ENCODE measurements around the gene ZNF629.

ZNF629 gene

DNA sequence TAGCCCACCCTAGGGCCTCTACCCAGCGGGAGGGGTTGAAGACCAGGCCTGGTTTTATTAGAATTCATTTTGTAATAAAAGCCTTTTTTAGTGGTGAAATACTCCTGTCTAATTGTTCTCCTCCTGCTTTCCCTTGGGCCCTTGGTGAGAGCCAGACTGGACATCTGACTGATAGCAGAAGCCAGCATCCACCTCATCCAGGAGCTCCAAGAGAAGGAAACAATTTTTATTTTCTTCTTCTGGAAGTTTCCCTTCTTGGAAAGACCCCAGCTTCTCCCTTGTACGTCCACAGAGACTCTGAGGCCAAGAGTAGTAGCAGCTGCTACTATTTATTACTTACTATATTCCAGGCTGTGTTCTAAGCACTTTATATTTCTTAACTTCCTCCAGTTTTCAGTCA is 42.8 kb downstream of the ZNF629 start:
- WGBS, result 91% methylated on average over 1 of the region's 2 CpGs
- no peaks in the 10 kb centered on the region for H3K9me3 ChIP-seq (ENCODE audit: insufficient read depth, low read depth, low read length)
- H3K27ac ChIP-seq (ENCODE audit: low read depth, low read length), result no peak overlapping the region
- H3K9ac ChIP-seq (ENCODE audit: low read depth, low read length), result no peak overlapping the region
- H3K27me3 ChIP-seq (ENCODE audit: insufficient read depth, low read length), result no peaks in the 10 kb centered on the region
- peaks cover 21% of the 10 kb centered on the region for H3K4me1 ChIP-seq (ENCODE audit: insufficient read depth, low read length)
- H3K4me3 ChIP-seq (ENCODE audit: low read length), result no peak overlapping the region
- H3K36me3 ChIP-seq (ENCODE audit: insufficient read depth, low read length), result peaks cover 36% of the 10 kb centered on the region

DNA sequence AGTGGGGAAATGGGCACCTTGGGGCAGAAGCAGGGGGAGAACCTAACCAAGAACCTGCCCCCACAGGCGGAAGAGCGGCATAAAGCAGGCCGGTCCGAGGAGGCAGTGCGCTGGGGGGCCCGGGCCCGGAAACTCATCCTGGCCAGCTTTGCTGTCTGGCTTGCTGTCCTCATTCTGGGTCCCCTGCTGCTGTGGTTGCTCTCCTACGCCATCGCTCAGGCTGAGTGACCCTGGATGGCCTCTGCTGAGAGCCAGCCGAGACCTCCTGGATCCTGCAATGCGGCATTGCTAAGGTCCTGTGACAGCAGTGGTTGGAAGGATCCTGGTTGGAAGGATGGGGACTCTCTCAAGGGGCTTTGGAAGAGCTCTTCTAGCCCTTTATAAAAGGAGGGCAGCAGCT is 43.3 kb downstream of the ZNF629 start:
- peaks cover 21% of the 10 kb centered on the region for H3K4me1 ChIP-seq (ENCODE audit: insufficient read depth, low read length)
- no peak overlapping the region for H3K9ac ChIP-seq (ENCODE audit: low read depth, low read length)
- 94% methylated on average over 11 of the region's 11 CpGs for WGBS
- H3K27me3 ChIP-seq (ENCODE audit: insufficient read depth, low read length), result no peaks in the 10 kb centered on the region
- H3K4me3 ChIP-seq (ENCODE audit: low read length), result no peak overlapping the region
- H3K36me3 ChIP-seq (ENCODE audit: insufficient read depth, low read length), result peaks cover 41% of the 10 kb centered on the region
- H3K9me3 ChIP-seq (ENCODE audit: insufficient read depth, low read depth, low read length), result no peaks in the 10 kb centered on the region
- H3K27ac ChIP-seq (ENCODE audit: low read depth, low read length), result no peak overlapping the region

DNA sequence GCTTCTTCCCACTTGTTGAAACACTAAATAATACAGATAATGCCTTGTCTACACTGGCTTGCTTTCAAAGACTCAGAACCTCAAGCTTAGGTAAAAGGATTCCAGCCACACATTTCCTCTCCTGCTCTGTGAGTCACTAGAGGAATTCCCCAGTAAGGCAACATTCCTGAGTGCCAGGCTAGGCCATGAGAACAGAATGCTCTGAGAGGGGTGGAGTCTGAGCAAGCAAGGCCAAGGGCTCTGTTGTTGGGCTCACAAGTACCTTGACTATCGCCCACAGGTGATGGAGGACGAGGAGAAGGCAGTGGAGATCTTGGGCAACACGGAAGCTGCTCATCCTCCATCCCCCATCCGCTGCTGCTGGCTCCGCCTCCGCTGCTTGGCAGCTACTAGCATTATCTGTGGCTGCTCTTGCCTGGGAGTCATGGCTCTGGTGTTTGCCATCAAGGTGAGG is 45.5 kb downstream of the ZNF629 start:
- WGBS, result 90% methylated on average over 6 of the region's 6 CpGs
- Histone ChIP-seq H3K4me3 (ENCODE audit: low read length) (peak overlapping the region; percentile 42; the same call in 1 of the 2 replicates), H3K36me3 (ENCODE audit: insufficient read depth, low read length) (peaks cover 63% of the 10 kb centered on the region), H3K27me3 (ENCODE audit: insufficient read depth, low read length) (no peaks in the 10 kb centered on the region), H3K9me3 (ENCODE audit: insufficient read depth, low read depth, low read length) (no peaks in the 10 kb centered on the region), H3K9ac (ENCODE audit: low read depth, low read length) (peak overlapping the region; percentile 46; the same call in 1 of the 2 replicates), H3K27ac (ENCODE audit: low read depth, low read length) (peak overlapping the region; percentile 45; the same call in 1 of the 2 replicates), H3K4me1 (ENCODE audit: insufficient read depth, low read length) (peaks cover 21% of the 10 kb centered on the region)

DNA sequence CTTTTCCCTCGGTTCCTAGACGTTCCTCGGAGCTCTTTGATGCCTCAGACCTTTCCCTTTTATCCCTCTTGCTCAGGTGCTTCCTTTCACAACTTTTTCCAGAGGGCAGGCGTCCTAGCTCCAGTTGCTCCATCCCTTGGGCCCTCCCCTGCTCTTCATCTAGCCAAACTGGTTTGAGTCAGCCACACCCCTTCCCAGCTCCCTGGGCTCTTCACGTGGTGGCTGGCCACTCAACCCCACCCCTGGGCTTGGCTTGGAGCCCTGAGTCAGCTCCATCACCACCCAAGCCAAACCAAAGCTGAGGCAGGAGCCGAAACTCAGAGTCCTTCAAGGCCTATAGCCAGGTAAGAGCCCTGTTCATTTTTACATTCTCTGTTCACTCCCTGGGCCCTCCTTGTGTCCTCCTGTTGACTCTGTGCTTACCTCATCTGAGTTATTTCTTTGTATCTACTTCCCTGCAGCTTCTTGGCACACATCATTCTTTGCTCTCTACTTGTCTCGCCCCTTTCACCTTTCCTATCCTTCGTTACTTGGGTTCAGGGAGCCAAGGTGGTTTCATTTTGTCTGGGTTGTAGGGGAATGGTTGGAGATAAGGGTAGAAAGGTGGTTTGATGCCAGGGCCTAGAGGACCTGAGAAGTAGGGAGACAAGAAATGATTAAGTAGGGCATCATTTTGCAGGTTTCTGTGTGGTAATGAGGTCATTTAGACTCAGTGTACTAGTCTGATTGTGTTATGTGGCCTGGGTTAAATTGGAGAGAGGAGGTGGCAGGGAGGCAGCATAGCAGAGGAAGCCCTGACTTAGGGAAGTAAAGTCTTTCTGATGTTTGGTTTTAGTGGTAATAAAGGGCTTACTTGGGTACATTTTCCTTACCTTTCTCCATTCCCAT is 46.4 kb downstream of the ZNF629 start:
- H3K9ac ChIP-seq (ENCODE audit: low read depth, low read length), result peak overlapping the region; percentile 46

DNA sequence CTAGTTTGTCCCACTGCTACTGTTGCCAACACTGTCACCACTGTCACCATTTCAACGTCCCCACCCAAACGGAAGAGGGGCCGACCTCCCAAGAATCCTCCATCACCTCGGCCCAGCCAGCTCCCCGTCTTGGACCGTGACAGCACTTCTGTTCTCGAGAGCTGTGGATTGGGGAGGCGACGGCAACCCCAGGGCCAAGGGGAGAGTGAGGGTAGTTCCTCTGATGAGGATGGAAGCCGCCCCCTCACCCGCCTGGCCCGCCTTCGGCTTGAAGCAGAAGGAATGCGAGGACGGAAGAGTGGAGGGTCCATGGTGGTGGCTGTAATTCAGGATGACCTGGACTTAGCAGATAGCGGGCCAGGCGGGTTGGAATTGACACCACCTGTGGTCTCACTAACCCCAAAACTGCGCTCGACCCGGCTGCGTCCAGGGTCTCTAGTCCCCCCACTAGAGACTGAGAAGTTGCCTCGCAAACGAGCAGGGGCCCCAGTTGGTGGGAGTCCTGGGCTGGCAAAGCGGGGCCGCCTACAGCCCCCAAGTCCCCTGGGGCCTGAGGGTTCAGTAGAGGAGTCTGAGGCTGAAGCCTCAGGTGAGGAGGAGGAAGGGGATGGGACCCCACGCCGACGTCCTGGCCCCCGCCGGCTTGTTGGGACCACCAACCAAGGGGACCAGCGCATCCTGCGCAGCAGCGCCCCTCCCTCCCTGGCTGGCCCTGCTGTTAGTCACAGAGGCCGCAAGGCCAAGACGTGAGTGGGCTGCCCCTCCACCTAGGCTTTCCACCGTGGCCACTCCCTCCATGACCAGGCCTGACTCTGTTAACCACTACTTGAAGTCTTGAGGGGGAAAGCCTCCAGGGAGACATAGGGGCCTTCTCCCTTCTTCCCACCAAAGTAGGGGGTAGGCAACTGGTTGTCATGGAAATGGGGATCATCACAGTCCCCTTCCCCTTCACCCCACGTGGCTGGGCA is 47.7 kb downstream of the ZNF629 start:
- H3K9ac ChIP-seq (ENCODE audit: low read depth, low read length), result no peak overlapping the region
- peaks cover 21% of the 10 kb centered on the region for H3K4me1 ChIP-seq (ENCODE audit: insufficient read depth, low read length)
- no peaks in the 10 kb centered on the region for H3K27me3 ChIP-seq (ENCODE audit: insufficient read depth, low read length)
- no peaks in the 10 kb centered on the region for H3K9me3 ChIP-seq (ENCODE audit: insufficient read depth, low read depth, low read length)
- no peak overlapping the region for H3K27ac ChIP-seq (ENCODE audit: low read depth, low read length)
- H3K4me3 ChIP-seq (ENCODE audit: low read length), result no peak overlapping the region
- 94% methylated on average over 36 of the region's 37 CpGs for WGBS
- peaks cover 71% of the 10 kb centered on the region for H3K36me3 ChIP-seq (ENCODE audit: insufficient read depth, low read length)

More for the DNA sequence above, 46.4 kb downstream of the ZNF629 start:
- peaks cover 72% of the 10 kb centered on the region for H3K36me3 ChIP-seq (ENCODE audit: insufficient read depth, low read length)
- no peaks in the 10 kb centered on the region for H3K27me3 ChIP-seq (ENCODE audit: insufficient read depth, low read length)
- H3K27ac ChIP-seq (ENCODE audit: low read depth, low read length), result peak overlapping the region; percentile 45
- 81% methylated on average over 8 of the region's 8 CpGs for WGBS
- peaks cover 21% of the 10 kb centered on the region for H3K4me1 ChIP-seq (ENCODE audit: insufficient read depth, low read length)
- H3K4me3 ChIP-seq (ENCODE audit: low read length), result peak overlapping the region; percentile 42
- H3K9me3 ChIP-seq (ENCODE audit: insufficient read depth, low read depth, low read length), result no peaks in the 10 kb centered on the region

DNA sequence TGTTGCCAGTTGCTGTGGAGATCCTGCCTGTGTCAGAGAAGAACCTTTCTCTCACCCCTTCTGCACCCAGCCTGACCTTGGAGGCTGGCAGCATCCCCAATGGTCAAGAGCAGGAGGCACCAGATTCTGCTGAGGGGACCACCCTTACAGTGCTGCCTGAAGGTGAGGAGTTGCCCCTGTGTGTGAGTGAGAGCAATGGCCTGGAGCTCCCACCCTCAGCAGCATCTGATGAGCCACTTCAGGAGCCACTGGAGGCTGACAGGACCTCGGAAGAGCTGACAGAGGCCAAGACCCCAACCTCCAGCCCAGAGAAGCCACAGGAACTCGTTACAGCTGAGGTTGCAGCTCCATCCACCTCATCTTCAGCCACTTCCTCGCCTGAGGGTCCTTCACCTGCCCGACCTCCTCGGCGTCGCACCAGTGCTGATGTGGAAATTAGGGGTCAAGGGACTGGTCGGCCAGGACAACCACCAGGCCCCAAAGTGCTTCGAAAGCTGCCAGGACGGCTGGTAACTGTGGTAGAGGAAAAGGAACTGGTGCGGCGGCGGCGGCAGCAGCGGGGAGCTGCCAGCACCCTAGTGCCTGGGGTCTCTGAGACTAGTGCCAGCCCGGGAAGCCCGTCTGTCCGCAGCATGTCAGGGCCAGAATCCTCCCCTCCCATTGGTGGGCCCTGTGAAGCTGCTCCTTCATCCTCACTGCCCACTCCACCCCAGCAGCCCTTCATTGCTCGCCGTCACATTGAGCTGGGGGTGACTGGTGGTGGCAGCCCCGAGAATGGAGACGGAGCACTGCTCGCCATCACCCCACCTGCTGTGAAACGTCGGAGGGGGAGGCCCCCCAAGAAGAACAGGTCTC is 49.0 kb downstream of the ZNF629 start:
- peaks cover 21% of the 10 kb centered on the region for H3K4me1 ChIP-seq (ENCODE audit: insufficient read depth, low read length)
- no peak overlapping the region for H3K4me3 ChIP-seq (ENCODE audit: low read length)
- no peak overlapping the region for H3K27ac ChIP-seq (ENCODE audit: low read depth, low read length)
- no peak overlapping the region for H3K9ac ChIP-seq (ENCODE audit: low read depth, low read length)
- H3K36me3 ChIP-seq (ENCODE audit: insufficient read depth, low read length), result peaks cover 78% of the 10 kb centered on the region
- WGBS, result 96% methylated on average over 25 of the region's 25 CpGs
- no peaks in the 10 kb centered on the region for H3K9me3 ChIP-seq (ENCODE audit: insufficient read depth, low read depth, low read length)
- no peaks in the 10 kb centered on the region for H3K27me3 ChIP-seq (ENCODE audit: insufficient read depth, low read length)

DNA sequence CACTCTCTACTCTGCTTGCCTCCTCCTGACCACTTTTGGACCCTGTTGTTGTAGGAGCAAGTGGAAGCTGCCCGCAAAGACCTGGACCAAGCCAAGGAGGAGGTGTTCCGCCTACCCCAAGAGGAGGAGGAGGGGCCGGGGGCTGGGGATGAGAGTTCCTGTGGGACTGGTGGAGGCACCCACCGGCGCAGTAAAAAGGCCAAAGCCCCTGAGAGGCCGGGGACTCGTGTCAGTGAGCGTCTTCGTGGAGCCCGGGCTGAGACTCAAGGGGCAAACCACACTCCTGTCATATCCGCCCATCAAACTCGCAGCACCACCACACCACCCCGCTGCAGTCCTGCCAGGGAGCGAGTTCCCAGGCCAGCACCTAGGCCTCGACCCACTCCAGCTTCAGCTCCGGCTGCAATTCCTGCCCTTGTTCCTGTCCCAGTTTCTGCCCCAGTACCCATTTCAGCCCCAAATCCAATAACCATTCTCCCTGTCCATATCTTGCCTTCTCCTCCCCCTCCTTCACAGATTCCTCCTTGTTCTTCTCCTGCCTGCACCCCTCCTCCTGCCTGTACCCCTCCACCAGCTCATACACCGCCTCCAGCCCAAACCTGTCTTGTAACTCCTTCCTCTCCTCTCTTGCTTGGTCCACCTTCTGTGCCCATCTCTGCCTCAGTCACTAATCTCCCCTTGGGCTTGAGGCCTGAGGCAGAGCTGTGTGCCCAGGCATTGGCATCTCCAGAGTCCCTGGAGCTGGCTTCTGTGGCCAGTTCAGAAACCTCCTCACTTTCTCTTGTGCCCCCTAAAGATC is 49.8 kb downstream of the ZNF629 start:
- Histone ChIP-seq H3K27ac (ENCODE audit: low read depth, low read length) (no peak overlapping the region), H3K4me3 (ENCODE audit: low read length) (no peak overlapping the region), H3K4me1 (ENCODE audit: insufficient read depth, low read length) (peaks cover 21% of the 10 kb centered on the region), H3K36me3 (ENCODE audit: insufficient read depth, low read length) (peaks cover 81% of the 10 kb centered on the region), H3K9ac (ENCODE audit: low read depth, low read length) (no peak overlapping the region), H3K9me3 (ENCODE audit: insufficient read depth, low read depth, low read length) (no peaks in the 10 kb centered on the region), H3K27me3 (ENCODE audit: insufficient read depth, low read length) (no peaks in the 10 kb centered on the region)
- 95% methylated on average over 17 of the region's 17 CpGs for WGBS

DNA sequence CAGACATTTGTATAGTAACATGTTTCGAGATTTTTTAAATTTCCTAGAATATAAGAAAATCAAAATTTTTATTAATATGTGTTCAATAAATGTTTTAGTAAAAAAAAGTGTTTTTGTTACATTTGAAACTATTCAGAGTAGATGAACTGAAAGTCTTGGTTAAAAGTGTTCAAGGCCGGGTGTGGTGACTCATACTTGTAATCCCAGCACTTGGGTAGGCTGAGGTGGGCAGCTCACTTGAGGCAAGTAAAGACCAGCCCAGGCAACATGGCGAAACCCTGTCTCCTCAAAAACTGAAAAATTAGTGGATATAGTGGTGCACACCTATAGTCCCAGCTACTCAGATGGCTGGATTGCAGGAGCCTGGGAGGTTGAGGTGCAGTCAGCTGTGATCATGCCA is 55.6 kb downstream of the ZNF629 start:
- H3K4me1 ChIP-seq (ENCODE audit: insufficient read depth, low read length), result peaks cover 6% of the 10 kb centered on the region; the same call in 1 of the 2 replicates
- H3K27ac ChIP-seq (ENCODE audit: low read depth, low read length), result no peak overlapping the region
- H3K27me3 ChIP-seq (ENCODE audit: insufficient read depth, low read length), result no peaks in the 10 kb centered on the region
- H3K4me3 ChIP-seq (ENCODE audit: low read length), result no peak overlapping the region
- H3K36me3 ChIP-seq (ENCODE audit: insufficient read depth, low read length), result peaks cover 82% of the 10 kb centered on the region
- H3K9me3 ChIP-seq (ENCODE audit: insufficient read depth, low read depth, low read length), result no peaks in the 10 kb centered on the region
- no peak overlapping the region for H3K9ac ChIP-seq (ENCODE audit: low read depth, low read length)
- 95% methylated on average over 2 of the region's 3 CpGs for WGBS

DNA sequence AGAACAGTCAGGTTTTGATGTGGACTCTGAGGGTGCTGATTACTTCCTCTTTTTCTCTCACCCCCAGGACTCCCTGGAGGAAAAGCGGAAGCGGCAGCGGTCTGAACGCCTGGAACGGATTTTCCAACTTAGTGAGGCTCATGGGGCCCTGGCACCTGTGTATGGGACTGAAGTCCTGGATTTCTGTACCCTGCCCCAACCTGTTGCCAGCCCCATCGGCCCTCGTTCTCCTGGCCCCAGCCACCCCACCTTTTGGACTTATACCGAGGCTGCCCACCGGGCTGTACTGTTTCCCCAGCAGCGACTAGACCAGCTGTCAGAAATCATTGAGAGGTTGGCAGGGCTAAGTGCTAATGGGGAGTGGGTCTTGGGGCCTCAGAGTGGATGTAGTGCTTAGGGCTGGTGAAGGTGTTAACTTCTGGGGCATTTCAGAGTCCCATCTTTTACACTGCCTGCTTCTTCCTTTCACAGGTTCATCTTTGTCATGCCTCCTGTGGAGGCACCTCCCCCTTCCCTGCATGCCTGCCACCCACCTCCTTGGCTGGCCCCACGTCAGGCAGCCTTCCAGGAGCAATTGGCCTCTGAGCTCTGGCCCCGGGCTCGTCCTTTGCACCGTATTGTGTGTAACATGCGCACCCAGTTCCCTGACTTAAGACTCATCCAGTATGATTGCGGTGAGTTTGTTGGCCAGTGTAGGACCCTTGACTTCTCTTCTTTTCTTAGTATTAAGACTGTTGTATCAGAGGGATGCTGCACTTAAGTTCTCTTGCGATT is 57.9 kb downstream of the ZNF629 start:
- peaks cover 6% of the 10 kb centered on the region; the same call in 1 of the 2 replicates for H3K4me1 ChIP-seq (ENCODE audit: insufficient read depth, low read length)
- no peak overlapping the region for H3K4me3 ChIP-seq (ENCODE audit: low read length)
- H3K36me3 ChIP-seq (ENCODE audit: insufficient read depth, low read length), result peaks cover 83% of the 10 kb centered on the region
- H3K9ac ChIP-seq (ENCODE audit: low read depth, low read length), result no peak overlapping the region
- H3K27ac ChIP-seq (ENCODE audit: low read depth, low read length), result no peak overlapping the region
- H3K9me3 ChIP-seq (ENCODE audit: insufficient read depth, low read depth, low read length), result no peaks in the 10 kb centered on the region
- WGBS, result 91% methylated on average over 17 of the region's 17 CpGs
- no peaks in the 10 kb centered on the region for H3K27me3 ChIP-seq (ENCODE audit: insufficient read depth, low read length)
